ENCODE measurements around the gene KLHL22.
"Not testable (repeated sequence)": the region's sequence is repeated elsewhere in the genome, so short reads cannot be mapped to it uniquely, and the experiment has no call there.

The KLHL22 gene

GRCh38 chr22:20423906-20424551, 71.6 kb downstream of the KLHL22 start:
- in situ Hi-C loops (cut with MboI; ENCODE audit: low sequenced_read_pairs), result no loop called here

GRCh38 chr22:20423008-20423905, 72.3 kb downstream of the KLHL22 start:
- in situ Hi-C loops (cut with MboI; ENCODE audit: low sequenced_read_pairs), result no loop called here

GRCh38 chr22:20422271-20423007, 73.2 kb downstream of the KLHL22 start:
- in situ Hi-C loops (cut with MboI; ENCODE audit: low sequenced_read_pairs), result no loop called here

GRCh38 chr22:20421507-20421874, 74.1 kb downstream of the KLHL22 start:
- in situ Hi-C loops (cut with MboI; ENCODE audit: low sequenced_read_pairs), result no loop called here

- in situ Hi-C loops (cut with MboI; ENCODE audit: low sequenced_read_pairs), result no loop called here
These were observed 75.3 kb downstream of the KLHL22 start for GRCh38 chr22:20420157-20420842.

GRCh38 chr22:20419664-20419951, 76.0 kb downstream of the KLHL22 start:
- in situ Hi-C loops (cut with MboI; ENCODE audit: low sequenced_read_pairs), result no loop called here

GRCh38 chr22:20418211-20418788, 77.3 kb downstream of the KLHL22 start:
- in situ Hi-C loops (cut with MboI; ENCODE audit: low sequenced_read_pairs), result no loop called here

- in situ Hi-C loops (cut with MboI; ENCODE audit: low sequenced_read_pairs), result not testable (repeated sequence)
These were observed 79.9 kb downstream of the KLHL22 start for GRCh38 chr22:20415699-20416098.

GRCh38 chr22:20415241-20415640, 80.4 kb downstream of the KLHL22 start:
- in situ Hi-C loops (cut with MboI; ENCODE audit: low sequenced_read_pairs), result not testable (repeated sequence)

- in situ Hi-C loops (cut with MboI; ENCODE audit: low sequenced_read_pairs), result no loop called here
These were observed 81.1 kb downstream of the KLHL22 start for GRCh38 chr22:20414450-20414849.

GRCh38 chr22:20414059-20414440, 81.5 kb downstream of the KLHL22 start:
- in situ Hi-C loops (cut with MboI; ENCODE audit: low sequenced_read_pairs), result no loop called here

- in situ Hi-C loops (cut with MboI; ENCODE audit: low sequenced_read_pairs), result no loop called here
These were observed 82.2 kb downstream of the KLHL22 start for GRCh38 chr22:20413217-20414058.

- in situ Hi-C loops (cut with MboI; ENCODE audit: low sequenced_read_pairs), result no loop called here
These were observed 83.0 kb downstream of the KLHL22 start for GRCh38 chr22:20412474-20413216.

- in situ Hi-C loops (cut with MboI; ENCODE audit: low sequenced_read_pairs), result not testable (repeated sequence)
These were observed 86.2 kb downstream of the KLHL22 start for GRCh38 chr22:20409385-20409784.

GRCh38 chr22:20408891-20409290, 86.7 kb downstream of the KLHL22 start:
- in situ Hi-C loops (cut with MboI; ENCODE audit: low sequenced_read_pairs), result no loop called here

- in situ Hi-C loops (cut with MboI; ENCODE audit: low sequenced_read_pairs), result no loop called here
These were observed 87.8 kb downstream of the KLHL22 start for GRCh38 chr22:20407829-20408228.

GRCh38 chr22:20406686-20407408, 88.7 kb downstream of the KLHL22 start:
- in situ Hi-C loops (cut with MboI; ENCODE audit: low sequenced_read_pairs), result no loop called here

GRCh38 chr22:20405931-20406685, 89.5 kb downstream of the KLHL22 start:
- in situ Hi-C loops (cut with MboI; ENCODE audit: low sequenced_read_pairs), result no loop called here

Data from HL-60/S4 treated with retinoic acid at 250 ng/mL for 4 days and 3 days (cell line).